Measurements from ENCODE around the gene FAM177A1. TPM values are rescaled to one million over a fixed set of nuclear protein-coding genes. Genes with fewer than 3 reads are reported as not detected.

Gene FAM177A1
- total RNA-seq, 2 experiments from 2014 or later = 48.8 to 56.8 TPM

DNA sequence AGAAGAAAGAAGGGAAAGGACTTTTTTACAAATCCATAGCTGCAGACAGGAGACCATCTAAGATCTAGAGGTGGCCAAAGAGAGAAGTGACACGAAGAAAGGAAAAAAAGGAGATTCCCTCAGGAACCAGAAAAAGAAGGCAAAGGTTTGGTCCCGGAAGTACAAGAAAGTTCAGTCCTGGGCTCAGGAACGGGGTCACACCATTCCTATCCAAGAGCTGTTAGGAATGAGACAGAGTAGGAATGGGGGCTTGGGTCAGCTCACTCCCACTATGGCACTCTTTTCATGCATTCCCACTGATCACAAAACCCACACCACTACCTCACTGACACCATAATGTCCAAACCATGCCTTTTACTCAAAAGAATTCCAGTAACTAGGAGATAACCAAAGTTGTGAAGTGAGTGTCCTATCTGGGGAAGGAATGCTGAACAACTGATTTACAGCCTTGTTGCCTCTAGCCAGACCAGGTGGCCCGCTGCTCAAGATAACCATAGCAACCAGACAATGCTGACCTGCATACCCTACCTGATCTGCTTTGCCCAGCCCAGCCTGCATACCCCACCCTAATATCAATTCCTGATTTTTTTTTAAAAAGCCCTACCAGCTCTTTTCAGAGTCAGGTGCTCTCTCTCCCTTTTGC, 67.4 kb downstream of the FAM177A1 start:
- Mint-ChIP-seq H3K4me3 (no peak overlapping the region), H3K36me3 (peaks cover 51% of the 10 kb centered on the region)

DNA sequence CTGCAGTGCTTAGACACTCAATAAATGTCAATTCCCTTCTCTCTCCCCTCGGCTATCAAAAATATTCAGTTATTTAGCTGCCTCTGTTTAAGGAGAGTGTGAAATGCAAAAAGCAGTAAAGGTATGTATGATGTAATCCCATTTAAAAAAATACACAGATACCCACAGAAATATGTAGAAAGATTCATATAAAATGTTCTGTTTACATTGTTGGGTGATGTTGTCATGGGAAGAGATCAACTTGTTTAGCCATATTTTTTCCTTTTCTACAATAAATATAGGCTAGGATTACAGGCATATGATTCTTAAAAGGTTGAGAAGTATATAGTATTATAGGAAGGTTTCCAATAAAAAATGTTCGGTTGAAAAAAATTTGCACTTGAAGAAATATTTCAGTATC, 68.0 kb downstream of the FAM177A1 start:
- Mint-ChIP-seq H3K27ac (no peak overlapping the region), H3K4me3 (no peak overlapping the region), H3K4me1 (ENCODE audit: low read depth) (peaks cover 13% of the 10 kb centered on the region), H3K9me3 (no peaks in the 10 kb centered on the region), H3K27me3 (no peaks in the 10 kb centered on the region), H3K36me3 (peaks cover 51% of the 10 kb centered on the region)
- no peak for DNase-seq
- CTCF ChIA-PET = no interaction called here
- POLR2A ChIA-PET = interaction anchor here (1.0 kb wide), 1 partner anchor 20 kb away, joined by 3 read pairs; no protein-coding TSS in a partner anchor
- intact Hi-C loops (cut with micrococcal nuclease) = no loop called here

More for the DNA sequence above, 67.4 kb downstream of the FAM177A1 start:
- no peak for DNase-seq
- POLR2A ChIA-PET = interaction anchor here (1.0 kb wide), 1 partner anchor 9 kb away, joined by 3 read pairs; the partner anchor contains the start of genes PPP2R3C and PRORP
- no peaks in the 10 kb centered on the region for H3K27me3 Mint-ChIP-seq
- H3K9me3 Mint-ChIP-seq = no peaks in the 10 kb centered on the region
- H3K4me1 Mint-ChIP-seq (ENCODE audit: low read depth) = peaks cover 9% of the 10 kb centered on the region
- no peak overlapping the region for H3K27ac Mint-ChIP-seq
- intact Hi-C loops (cut with micrococcal nuclease) = no loop called here
- CTCF ChIA-PET = no interaction called here

DNA sequence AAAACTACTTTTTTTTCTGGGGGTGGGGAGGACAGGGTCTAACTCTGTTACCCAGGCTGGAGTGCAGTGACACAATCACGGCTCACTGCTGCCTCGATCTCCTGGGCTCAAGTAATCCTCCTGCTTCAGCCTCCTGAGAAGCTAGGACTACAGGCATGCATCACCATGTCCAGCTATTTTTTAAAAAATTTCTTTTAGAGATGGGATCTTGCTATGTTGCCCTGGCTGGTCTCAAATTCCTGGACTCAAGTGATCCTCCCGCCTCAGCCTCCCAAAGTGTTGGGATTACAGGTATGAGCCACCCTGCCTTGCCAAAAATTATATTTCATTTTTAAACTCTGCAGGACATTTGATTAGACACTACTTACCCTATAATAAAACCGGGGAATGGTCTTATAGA, 70.2 kb downstream of the FAM177A1 start:
- Mint-ChIP-seq H3K4me1 (ENCODE audit: low read depth) (peaks cover 25% of the 10 kb centered on the region), H3K9me3 (no peaks in the 10 kb centered on the region), H3K36me3 (peaks cover 47% of the 10 kb centered on the region), H3K27ac (no peak overlapping the region), H3K4me3 (no peak overlapping the region), H3K27me3 (no peaks in the 10 kb centered on the region)
- DNase-seq = no peak
- POLR2A ChIA-PET = no interaction called here
- CTCF ChIA-PET = no interaction called here
- intact Hi-C loops (cut with micrococcal nuclease) = no loop called here

DNA sequence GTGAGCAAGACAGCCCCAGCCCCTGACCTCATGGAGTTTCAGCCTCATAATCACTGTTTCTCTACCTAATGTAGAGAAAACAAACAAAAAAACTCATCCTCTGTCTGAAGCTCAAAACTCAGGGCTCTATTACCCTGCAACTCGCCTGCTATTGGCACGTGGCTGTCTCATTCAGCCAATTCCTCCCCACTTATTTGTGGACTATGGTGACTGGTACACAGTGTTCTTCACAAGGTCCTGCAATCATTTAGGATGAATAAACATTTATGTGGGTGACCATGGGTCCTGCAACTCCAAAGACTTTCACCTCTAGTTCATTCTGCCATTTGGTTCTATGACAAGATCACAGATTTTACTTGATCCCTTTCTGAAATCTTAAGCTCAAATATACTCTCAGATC, 71.0 kb downstream of the FAM177A1 start:
- Mint-ChIP-seq H3K27me3 (no peaks in the 10 kb centered on the region), H3K9me3 (no peaks in the 10 kb centered on the region), H3K4me3 (no peak overlapping the region), H3K27ac (peak overlapping the region; percentile 38), H3K36me3 (peaks cover 38% of the 10 kb centered on the region), H3K4me1 (ENCODE audit: low read depth) (peaks cover 25% of the 10 kb centered on the region)
- ChIA-PET CTCF (no interaction called here), POLR2A (interaction anchor here (0.5 to 1.3 kb wide), 3 partner anchors 8 to 136 kb away, joined by 3 to 4 read pairs (median 3); no protein-coding TSS in a partner anchor)
- intact Hi-C loops (cut with micrococcal nuclease) = no loop called here
- DNase-seq = no peak

DNA sequence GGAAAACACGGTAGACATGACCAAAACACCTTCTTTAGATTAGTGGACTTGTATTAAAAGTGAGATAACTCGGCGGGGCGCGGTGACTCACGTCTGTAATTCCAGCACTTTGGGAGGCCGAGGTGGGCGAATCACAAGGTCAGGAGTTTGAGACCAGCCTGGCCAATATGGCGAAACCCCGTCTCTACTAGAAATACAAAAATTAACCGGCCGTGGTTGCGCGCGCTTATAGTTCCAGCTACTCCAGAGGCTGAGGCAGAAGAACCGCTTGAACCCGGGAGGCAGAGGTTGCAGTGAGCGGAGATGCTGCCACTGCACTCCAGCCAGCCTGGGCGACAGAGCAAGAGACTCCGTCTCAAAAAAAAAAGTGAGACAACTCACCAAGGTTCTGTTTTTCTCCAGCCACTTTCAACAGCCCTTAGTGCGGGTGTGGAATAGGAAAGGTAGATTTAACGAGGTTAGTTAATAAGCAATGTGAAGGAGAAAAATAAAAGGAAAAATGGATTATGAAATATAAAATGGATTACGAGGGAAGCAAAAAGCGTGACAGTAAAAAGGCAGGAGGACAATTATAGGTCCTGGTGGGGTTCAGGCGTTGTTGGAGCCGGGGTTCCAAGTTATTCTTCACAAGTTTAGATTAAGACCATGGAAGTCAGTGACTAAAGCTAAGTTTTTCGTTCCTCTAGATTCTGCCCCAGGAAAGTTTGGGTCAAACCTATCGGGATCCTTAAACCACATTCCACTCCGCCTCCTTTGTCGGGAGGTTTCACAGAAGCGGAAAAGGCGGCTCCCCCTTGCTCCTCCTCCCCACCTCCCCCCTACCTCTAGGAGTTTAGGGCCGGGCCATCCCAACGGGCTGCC, 75.2 kb downstream of the FAM177A1 start:
- Mint-ChIP-seq H3K4me3 (peak overlapping the region; percentile 82), H3K27me3 (no peaks in the 10 kb centered on the region), H3K36me3 (peaks cover 22% of the 10 kb centered on the region), H3K27ac (peak overlapping the region; percentile 99), H3K4me1 (ENCODE audit: low read depth) (peaks cover 52% of the 10 kb centered on the region), H3K9me3 (no peaks in the 10 kb centered on the region)
- peak; percentile 28 for DNase-seq
- ChIA-PET POLR2A (interaction anchor here (0.8 to 3.7 kb wide), 10 partner anchors 29 to 705 kb away, joined by 3 to 47 read pairs (median 6); partner anchors contain the start of genes BAZ1A, BRMS1L, FAM177A1 and NFKBIA), CTCF (interaction anchor here (0.7 to 1.8 kb wide), 4 partner anchors 171 to 301 kb away, joined by 3 to 6 read pairs (median 4); partner anchors contain the start of genes NFKBIA and PSMA6)
- intact Hi-C loops (cut with micrococcal nuclease) = loop anchor here (5.0 kb wide), 1 partner anchor 659 kb away; the partner anchor contains the start of gene SPTSSA

DNA sequence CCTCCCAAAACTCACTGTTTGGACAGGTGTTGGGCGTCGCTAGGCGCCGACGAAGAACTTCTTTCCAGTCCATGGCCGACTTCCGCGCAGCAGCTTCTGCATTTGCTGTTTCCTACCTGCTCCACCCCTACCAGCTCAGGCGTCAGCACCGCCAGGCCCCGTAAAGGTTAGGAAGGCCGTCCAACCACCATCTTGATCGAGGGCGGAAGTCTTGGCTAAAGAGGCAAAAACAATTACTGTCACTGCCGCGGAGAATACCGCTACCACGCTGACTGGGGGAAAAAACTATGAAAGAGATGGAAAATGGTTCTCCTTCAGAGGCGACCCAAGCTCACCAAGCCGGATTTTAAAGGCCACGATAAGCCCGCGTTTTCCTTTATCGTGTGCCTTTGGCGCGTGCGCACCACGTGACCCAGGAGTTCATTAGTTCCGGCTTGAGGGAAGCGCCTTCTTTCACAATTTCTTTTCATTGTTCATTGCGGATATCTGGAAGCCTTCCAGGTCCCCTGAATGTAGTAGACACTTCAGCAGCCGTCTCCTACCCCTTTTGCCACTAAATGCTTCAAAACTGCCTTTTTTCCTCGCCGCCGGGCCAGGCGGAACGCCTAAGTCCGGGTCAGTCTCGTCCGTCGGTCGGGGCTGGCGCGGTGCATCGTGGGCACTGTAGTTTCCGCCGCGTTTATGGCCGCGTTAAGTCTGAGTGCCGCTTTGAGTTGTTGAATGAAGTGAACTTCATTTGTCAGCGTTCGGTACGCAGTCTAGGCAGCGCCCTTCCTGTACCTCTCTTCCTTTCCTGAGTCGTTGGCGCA, 76.0 kb downstream of the FAM177A1 start, which contains the start of the genes PPP2R3C and PRORP:
Gene PPP2R3C (minus strand): TSS at position 104 of the 809 bp plus-strand sequence. CDS start 31 bp downstream, at position 73.
Gene PRORP (plus strand): TSS at position 666 of the 809 bp plus-strand sequence. CDS start 694 bp downstream, outside the sequence.
- Mint-ChIP-seq H3K9me3 (no peaks in the 10 kb centered on the region), H3K27me3 (no peaks in the 10 kb centered on the region), H3K27ac (peak within 1 kb of the TSS; percentile 99), H3K4me3 (peak within 1 kb of the TSS; percentile 82), H3K36me3 (peaks cover 19% of the 10 kb centered on the region), H3K4me1 (ENCODE audit: low read depth) (peaks cover 55% of the 10 kb centered on the region)
- intact Hi-C loops (cut with micrococcal nuclease) = loop anchor here (1.0 to 5.0 kb wide), 11 partner anchors 38 to 660 kb away; partner anchors contain the start of genes FAM177A1, NFKBIA, PSMA6 and SNX6
- POLR2A ChIA-PET = interaction anchor here (0.8 to 3.7 kb wide), 12 partner anchors 9 to 704 kb away, joined by 3 to 47 read pairs (median 6); partner anchors contain the start of genes BAZ1A, BRMS1L, FAM177A1 and NFKBIA
- peak; percentile 93 for DNase-seq
- CTCF ChIA-PET = interaction anchor here (0.7 to 1.8 kb wide), 5 partner anchors 170 to 300 kb away, joined by 3 to 6 read pairs (median 4); partner anchors contain the start of genes NFKBIA and PSMA6

DNA sequence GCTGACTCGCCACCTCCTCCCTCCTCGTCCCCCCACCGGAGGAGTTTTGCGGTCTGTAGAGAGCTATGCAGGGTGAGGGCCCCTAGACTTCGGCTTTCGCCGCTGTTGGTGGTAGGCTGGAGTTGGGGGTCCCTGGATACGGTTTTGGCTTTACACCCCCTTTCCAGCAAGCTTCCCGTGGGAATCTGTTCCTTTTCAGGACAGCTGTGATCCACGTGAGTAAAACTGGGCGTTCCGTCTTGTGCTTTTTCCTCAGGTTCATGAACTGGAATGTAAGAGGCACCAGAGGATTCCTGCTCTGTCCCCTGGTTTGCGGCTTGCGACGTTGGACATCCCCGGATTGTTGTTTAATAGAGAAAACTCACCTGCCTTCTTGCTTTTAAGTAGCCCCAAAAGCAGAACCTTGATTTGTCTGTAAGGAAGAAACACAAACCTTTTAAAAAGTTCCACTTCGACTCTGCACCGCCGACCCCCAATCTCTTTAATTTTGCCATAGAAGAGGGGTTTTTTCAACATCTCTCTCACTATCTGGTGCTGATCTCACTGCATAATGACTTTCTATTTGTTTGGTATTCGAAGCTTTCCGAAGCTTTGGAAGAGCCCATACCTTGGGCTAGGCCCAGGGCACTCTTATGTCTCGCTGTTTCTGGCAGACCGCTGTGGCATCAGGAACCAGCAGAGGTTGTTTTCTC, 76.8 kb downstream of the FAM177A1 start:
- peak; percentile 28 for DNase-seq
- H3K4me3 Mint-ChIP-seq = peak overlapping the region; percentile 82
- ChIA-PET CTCF (interaction anchor here (0.9 to 1.8 kb wide), 6 partner anchors 28 to 299 kb away, joined by 3 to 6 read pairs (median 4); partner anchors contain the start of gene PSMA6), POLR2A (interaction anchor here (0.6 to 3.7 kb wide), 12 partner anchors 9 to 294 kb away, joined by 3 to 47 read pairs (median 6); partner anchors contain the start of genes BAZ1A, FAM177A1, NFKBIA and PSMA6)
- no peaks in the 10 kb centered on the region for H3K9me3 Mint-ChIP-seq
- peaks cover 56% of the 10 kb centered on the region for H3K4me1 Mint-ChIP-seq (ENCODE audit: low read depth)
- intact Hi-C loops (cut with micrococcal nuclease) = loop anchor here (1.0 to 5.0 kb wide), 11 partner anchors 37 to 661 kb away; partner anchors contain the start of genes FAM177A1, NFKBIA, PSMA6 and SNX6
- peaks cover 20% of the 10 kb centered on the region for H3K36me3 Mint-ChIP-seq
- H3K27me3 Mint-ChIP-seq = no peaks in the 10 kb centered on the region
- peak overlapping the region; percentile 99 for H3K27ac Mint-ChIP-seq

DNA sequence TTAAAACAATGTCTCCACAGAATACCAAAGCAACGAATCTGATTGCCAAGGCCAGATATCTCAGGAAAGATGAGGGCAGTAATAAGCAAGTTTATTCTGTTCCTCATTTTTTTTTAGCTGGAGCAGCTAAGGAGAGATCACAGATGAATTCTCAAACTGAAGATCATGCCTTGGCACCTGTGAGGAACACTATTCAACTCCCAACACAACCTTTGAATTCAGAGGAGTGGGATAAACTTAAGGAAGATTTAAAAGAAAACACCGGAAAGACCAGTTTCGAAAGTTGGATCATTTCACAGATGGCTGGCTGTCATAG, 77.3 kb downstream of the FAM177A1 start:
- H3K4me3 Mint-ChIP-seq = peak overlapping the region; percentile 82
- CTCF ChIA-PET = interaction anchor here (0.5 to 1.5 kb wide), 6 partner anchors 28 to 293 kb away, joined by 3 to 6 read pairs (median 3); no protein-coding TSS in a partner anchor
- H3K27ac Mint-ChIP-seq = peak overlapping the region; percentile 99
- H3K27me3 Mint-ChIP-seq = no peaks in the 10 kb centered on the region
- no peak for DNase-seq
- peaks cover 61% of the 10 kb centered on the region for H3K4me1 Mint-ChIP-seq (ENCODE audit: low read depth)
- H3K36me3 Mint-ChIP-seq = peaks cover 25% of the 10 kb centered on the region
- intact Hi-C loops (cut with micrococcal nuclease) = loop anchor here (2.0 to 5.0 kb wide), 3 partner anchors 193 to 661 kb away; partner anchors contain the start of genes SNX6 and SPTSSA
- H3K9me3 Mint-ChIP-seq = no peaks in the 10 kb centered on the region
- POLR2A ChIA-PET = interaction anchor here (1.3 to 3.7 kb wide), 7 partner anchors 11 to 293 kb away, joined by 4 to 47 read pairs (median 6); partner anchors contain the start of genes NFKBIA, PSMA6 and SRP54

DNA sequence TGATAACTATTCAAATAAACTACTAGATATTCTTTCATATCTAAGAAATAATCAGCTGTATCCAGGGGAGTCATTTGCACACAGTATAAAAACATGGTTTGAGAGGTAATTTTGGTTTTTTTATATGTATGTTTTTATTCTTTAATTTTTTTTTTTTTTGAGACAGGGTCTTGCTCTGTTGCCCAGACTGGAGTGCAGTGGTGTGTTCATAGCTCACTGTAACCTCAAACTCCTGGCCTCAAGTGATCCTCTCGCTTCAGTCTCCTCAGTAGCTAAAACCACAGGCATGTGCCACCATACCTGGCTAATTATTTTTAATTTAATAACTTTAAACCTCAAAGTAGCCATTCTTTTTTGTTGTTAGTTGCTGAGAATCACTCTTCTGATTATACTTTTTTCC, 78.1 kb downstream of the FAM177A1 start:
- Mint-ChIP-seq H3K9me3 (no peaks in the 10 kb centered on the region), H3K27me3 (no peaks in the 10 kb centered on the region), H3K4me3 (peak overlapping the region; percentile 82), H3K27ac (no peak overlapping the region), H3K36me3 (peaks cover 29% of the 10 kb centered on the region), H3K4me1 (ENCODE audit: low read depth) (peaks cover 60% of the 10 kb centered on the region)
- DNase-seq = no peak
- intact Hi-C loops (cut with micrococcal nuclease) = loop anchor here (5.0 kb wide), 1 partner anchor 662 kb away; the partner anchor contains the start of gene SPTSSA
- POLR2A ChIA-PET = interaction anchor here (1.4 to 3.7 kb wide), 3 partner anchors 10 to 279 kb away, joined by 5 to 47 read pairs (median 8); partner anchors contain the start of genes NFKBIA and SRP54
- CTCF ChIA-PET = interaction anchor here (0.5 to 1.5 kb wide), 4 partner anchors 161 to 292 kb away, joined by 3 to 6 read pairs (median 3); no protein-coding TSS in a partner anchor
